GM12874 (cell line): ENCODE measurements around the gene STX18.

Experiments
- TF ChIP-seq, protein P1 (sequence below): IDR thresholded peaks from 2 replicates; pipeline ENCODE4 v1.5.1; 2011; ENCODE audit warnings: low read depth, mild to moderate bottlenecking, control low read depth, low read length, moderate library complexity; ENCODE audit not compliant: insufficient read depth

Gene STX18

DNA sequence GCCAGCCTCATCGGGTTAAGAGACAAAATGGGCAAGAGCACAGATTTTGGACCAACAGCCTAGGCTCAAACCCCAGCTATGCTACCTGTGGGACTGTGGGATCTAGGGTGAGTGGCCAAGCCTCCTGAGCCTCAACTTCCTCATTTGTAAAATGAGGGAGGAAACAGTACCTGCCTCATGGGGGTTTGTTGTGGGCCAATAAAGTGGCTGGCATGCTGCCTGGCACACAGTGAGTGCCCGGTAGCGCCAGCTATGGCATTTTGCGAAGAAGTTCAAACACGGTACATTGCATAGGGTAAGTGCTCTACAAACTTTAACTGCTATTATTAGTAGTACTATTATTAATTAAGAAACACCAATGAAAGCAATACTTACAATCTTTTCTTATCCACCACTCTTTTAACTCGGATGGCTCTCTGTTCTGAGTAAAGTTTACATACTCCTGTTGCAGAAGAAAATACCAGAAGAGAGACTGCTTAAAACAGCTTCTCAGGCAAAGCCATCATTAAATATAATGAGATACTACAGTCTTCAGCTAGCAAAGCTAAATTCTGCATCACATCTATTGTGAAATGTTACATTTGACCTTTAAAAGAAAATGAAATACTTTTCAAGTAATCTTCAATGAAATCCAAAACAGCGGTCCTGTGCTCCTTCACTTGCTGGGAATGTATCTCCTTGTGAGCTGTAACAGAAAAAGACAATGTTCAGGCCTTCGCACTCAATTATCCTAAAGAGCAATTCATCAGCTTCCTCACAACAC, 84.9 kb downstream of the STX18 start:
- TF ChIP-seq, protein P1, sequence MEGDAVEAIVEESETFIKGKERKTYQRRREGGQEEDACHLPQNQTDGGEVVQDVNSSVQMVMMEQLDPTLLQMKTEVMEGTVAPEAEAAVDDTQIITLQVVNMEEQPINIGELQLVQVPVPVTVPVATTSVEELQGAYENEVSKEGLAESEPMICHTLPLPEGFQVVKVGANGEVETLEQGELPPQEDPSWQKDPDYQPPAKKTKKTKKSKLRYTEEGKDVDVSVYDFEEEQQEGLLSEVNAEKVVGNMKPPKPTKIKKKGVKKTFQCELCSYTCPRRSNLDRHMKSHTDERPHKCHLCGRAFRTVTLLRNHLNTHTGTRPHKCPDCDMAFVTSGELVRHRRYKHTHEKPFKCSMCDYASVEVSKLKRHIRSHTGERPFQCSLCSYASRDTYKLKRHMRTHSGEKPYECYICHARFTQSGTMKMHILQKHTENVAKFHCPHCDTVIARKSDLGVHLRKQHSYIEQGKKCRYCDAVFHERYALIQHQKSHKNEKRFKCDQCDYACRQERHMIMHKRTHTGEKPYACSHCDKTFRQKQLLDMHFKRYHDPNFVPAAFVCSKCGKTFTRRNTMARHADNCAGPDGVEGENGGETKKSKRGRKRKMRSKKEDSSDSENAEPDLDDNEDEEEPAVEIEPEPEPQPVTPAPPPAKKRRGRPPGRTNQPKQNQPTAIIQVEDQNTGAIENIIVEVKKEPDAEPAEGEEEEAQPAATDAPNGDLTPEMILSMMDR = no peak

- TF ChIP-seq, protein P1 = no peak
Measured at GRCh38 chr4:4456351-4456750, 85.5 kb downstream of the STX18 start.

- TF ChIP-seq, protein P1 = no peak
Measured at GRCh38 chr4:4455210-4455865, 86.5 kb downstream of the STX18 start.

DNA sequence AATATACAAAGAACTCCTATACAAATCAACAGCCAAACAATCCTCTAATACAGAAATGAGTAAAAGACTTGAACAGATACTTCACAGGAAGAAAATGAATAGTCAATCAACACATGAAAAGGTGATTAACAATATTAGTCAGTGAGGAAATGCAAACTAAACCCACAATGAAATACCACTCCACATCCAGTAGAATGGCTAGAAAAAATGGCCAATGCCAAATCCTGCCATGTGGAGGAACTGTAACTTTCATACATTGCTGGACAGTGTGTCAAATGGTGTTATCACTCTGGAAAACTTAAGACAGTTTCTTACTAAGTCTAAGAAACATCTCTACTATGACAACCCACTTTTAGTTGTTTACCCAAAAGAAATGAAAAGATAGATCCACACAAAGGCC, 95.4 kb downstream of the STX18 start:
- TF ChIP-seq, protein P1 = no peak

GRCh38 chr4:4443821-4444220, 98.0 kb downstream of the STX18 start:
- TF ChIP-seq, protein P1 = no peak

DNA sequence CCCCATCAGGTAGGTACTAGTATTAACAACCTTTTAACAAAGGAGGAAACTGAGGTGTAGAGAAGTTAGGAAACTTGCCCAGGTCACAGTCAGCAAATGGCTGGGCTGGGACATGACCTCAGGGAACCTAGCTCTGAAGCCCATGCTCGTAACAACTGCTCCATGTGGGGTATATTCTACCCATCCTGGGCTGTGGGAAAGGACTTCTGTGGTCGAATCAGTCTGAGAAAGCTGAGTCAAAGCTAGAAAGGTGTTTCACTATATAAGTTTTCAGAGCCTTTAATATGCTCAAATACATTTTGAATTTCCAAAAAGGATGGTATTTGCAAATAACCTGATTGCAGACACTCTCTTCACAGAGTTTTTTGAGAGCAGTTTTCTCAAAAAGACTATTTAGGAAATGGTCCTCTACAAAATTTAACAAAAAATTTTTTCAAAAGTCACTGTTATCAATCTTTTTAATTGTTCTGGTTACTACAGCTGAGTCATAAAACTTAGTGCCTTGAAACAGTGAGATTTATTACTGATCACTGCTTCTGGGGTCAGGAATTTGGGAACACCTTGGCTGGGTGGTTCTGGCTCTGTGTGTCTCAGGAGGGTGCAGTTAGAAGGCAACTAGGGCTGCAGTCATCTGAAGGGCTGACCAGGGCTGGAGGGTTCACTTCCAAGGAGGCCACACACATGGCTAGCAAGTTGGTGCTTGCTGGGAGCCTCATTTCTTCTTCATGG, 101.4 kb downstream of the STX18 start:
- TF ChIP-seq, protein P1 = no peak

DNA sequence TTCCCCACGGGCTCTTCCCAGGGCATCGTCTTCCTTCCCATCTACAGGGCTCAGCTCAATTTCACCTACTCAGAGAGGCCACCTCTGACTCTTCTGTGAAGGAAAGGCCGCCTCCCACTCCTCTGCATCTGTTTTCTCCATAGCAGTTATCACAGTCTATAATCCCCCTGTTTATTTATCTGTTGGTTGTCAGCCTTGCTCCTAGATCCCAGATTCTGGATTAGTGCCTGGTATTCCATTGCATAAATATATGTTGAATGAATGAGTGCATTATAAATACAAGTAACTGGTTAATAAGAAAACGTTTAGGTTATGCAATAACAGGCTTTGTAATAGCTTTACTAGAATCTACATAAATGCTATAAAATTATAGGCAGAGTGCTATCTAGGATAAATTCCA, 102.1 kb downstream of the STX18 start:
- TF ChIP-seq, protein P1 = no peak
